ENCODE data around the gene TBC1D14. TPM values are rescaled to one million over a fixed set of nuclear protein-coding genes. Genes with fewer than 3 reads are reported as not detected.

Gene TBC1D14
- total RNA-seq, 1 donor from 2014 or later: 40.2 TPM

DNA sequence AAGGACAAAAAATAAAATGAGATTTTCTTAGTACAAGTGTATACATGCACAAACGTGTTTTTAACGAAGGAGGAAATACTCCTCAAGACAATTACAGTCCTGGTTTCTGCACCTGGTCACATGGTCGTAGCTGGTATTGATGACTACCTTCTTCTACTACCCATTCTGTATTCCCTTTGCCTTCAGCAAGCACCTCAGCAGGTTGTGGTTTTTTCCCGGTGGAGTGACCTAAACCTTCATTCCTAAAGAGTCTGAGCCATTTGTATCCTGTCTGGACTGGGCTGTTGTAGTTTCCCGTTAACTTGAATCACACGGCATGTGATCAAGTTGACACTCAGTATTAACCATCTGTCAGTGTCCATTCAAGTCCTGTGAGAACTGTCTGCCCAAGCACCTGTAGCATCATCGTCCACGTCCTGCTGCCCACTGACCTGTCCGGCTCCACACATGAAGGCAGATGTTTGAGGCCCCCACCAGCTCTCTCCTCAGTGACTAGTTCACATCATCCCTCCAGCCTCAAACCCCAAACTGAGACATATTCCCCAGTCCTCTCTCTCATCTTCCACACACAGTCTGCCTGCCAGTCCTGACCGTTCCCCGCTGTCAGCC lies 31.1 kb upstream of the TBC1D14 start:
- H3K27me3 ChIP-seq (ENCODE audit: control insufficient read depth in 3 of 3, insufficient read depth in 3 of 3, low read length in 3 of 3): no peaks in the 10 kb centered on the region
- H3K36me3 ChIP-seq (ENCODE audit: control insufficient read depth in 3 of 3, insufficient read depth in 3 of 3, low read length in 3 of 3): peaks cover 73 to 82% (median 77%) of the 10 kb centered on the region in 3 donors
- H3K9ac ChIP-seq (ENCODE audit: low read depth in 1 of 3, low read length in 3 of 3): no peak overlapping the region
- no peak overlapping the region for H3K27ac ChIP-seq (ENCODE audit: low read depth, low read length)
- H3K9me3 ChIP-seq (ENCODE audit: control insufficient read depth in 3 of 3, low read length in 3 of 3): no peaks in the 10 kb centered on the region
- peaks cover 28 to 34% (median 34%) of the 10 kb centered on the region in 3 donors for H3K4me1 ChIP-seq (ENCODE audit: control insufficient read depth in 3 of 3, insufficient read depth in 3 of 3, low read length in 3 of 3)
- H3K4me3 ChIP-seq (ENCODE audit: low read length in 3 of 3): no peak overlapping the region

GRCh38 chr4:6880691-6881090 lies 28.9 kb upstream of the TBC1D14 start:
- H3K9me3 ChIP-seq (ENCODE audit: control insufficient read depth in 3 of 3, low read length in 3 of 3): no peaks in the 10 kb centered on the region
- H3K4me1 ChIP-seq (ENCODE audit: control insufficient read depth in 3 of 3, insufficient read depth in 3 of 3, low read length in 3 of 3): peaks cover 11 to 18% (median 17%) of the 10 kb centered on the region in 3 donors
- no peaks in the 10 kb centered on the region for H3K27me3 ChIP-seq (ENCODE audit: control insufficient read depth in 3 of 3, insufficient read depth in 3 of 3, low read length in 3 of 3)
- H3K27ac ChIP-seq (ENCODE audit: low read depth, low read length): no peak overlapping the region
- H3K4me3 ChIP-seq (ENCODE audit: low read length in 3 of 3): no peak overlapping the region
- H3K36me3 ChIP-seq (ENCODE audit: control insufficient read depth in 3 of 3, insufficient read depth in 3 of 3, low read length in 3 of 3): peaks cover 55 to 68% (median 64%) of the 10 kb centered on the region in 3 donors
- no peak overlapping the region for H3K9ac ChIP-seq (ENCODE audit: low read depth in 1 of 3, low read length in 3 of 3)

GRCh38 chr4:6881908-6882307 lies 27.7 kb upstream of the TBC1D14 start:
- Histone ChIP-seq H3K27me3 (ENCODE audit: control insufficient read depth in 3 of 3, insufficient read depth in 3 of 3, low read length in 3 of 3) (no peaks in the 10 kb centered on the region), H3K4me3 (ENCODE audit: low read length in 3 of 3) (no peak overlapping the region), H3K9me3 (ENCODE audit: control insufficient read depth in 3 of 3, low read length in 3 of 3) (no peaks in the 10 kb centered on the region), H3K27ac (ENCODE audit: low read depth, low read length) (no peak overlapping the region), H3K9ac (ENCODE audit: low read depth in 1 of 3, low read length in 3 of 3) (no peak overlapping the region), H3K4me1 (ENCODE audit: control insufficient read depth in 3 of 3, insufficient read depth in 3 of 3, low read length in 3 of 3) (peaks cover 13 to 18% (median 17%) of the 10 kb centered on the region in 3 donors), H3K36me3 (ENCODE audit: control insufficient read depth in 3 of 3, insufficient read depth in 3 of 3, low read length in 3 of 3) (peaks cover 49 to 59% (median 56%) of the 10 kb centered on the region in 3 donors)

- H3K9ac ChIP-seq (ENCODE audit: low read depth in 1 of 3, low read length in 3 of 3): no peak overlapping the region
- H3K36me3 ChIP-seq (ENCODE audit: control insufficient read depth in 3 of 3, insufficient read depth in 3 of 3, low read length in 3 of 3): peaks cover 29 to 38% (median 36%) of the 10 kb centered on the region in 3 donors
- no peaks in the 10 kb centered on the region for H3K27me3 ChIP-seq (ENCODE audit: control insufficient read depth in 3 of 3, insufficient read depth in 3 of 3, low read length in 3 of 3)
- no peaks in the 10 kb centered on the region for H3K9me3 ChIP-seq (ENCODE audit: control insufficient read depth in 3 of 3, low read length in 3 of 3)
- H3K4me1 ChIP-seq (ENCODE audit: control insufficient read depth in 3 of 3, insufficient read depth in 3 of 3, low read length in 3 of 3): peaks cover 13 to 34% (median 26%) of the 10 kb centered on the region in 3 donors
- no peak overlapping the region for H3K27ac ChIP-seq (ENCODE audit: low read depth, low read length)
- H3K4me3 ChIP-seq (ENCODE audit: low read length in 3 of 3): no peak overlapping the region
Observed at GRCh38 chr4:6884341-6884870, 25.2 kb upstream of the TBC1D14 start.

- Histone ChIP-seq H3K9me3 (ENCODE audit: control insufficient read depth in 3 of 3, low read length in 3 of 3) (no peaks in the 10 kb centered on the region), H3K36me3 (ENCODE audit: control insufficient read depth in 3 of 3, insufficient read depth in 3 of 3, low read length in 3 of 3) (peaks cover 18 to 24% (median 24%) of the 10 kb centered on the region in 3 donors), H3K4me3 (ENCODE audit: low read length in 3 of 3) (peak overlapping the region; percentile 34 to 66 (median 64)), H3K27me3 (ENCODE audit: control insufficient read depth in 3 of 3, insufficient read depth in 3 of 3, low read length in 3 of 3) (no peaks in the 10 kb centered on the region), H3K4me1 (ENCODE audit: control insufficient read depth in 3 of 3, insufficient read depth in 3 of 3, low read length in 3 of 3) (peaks cover 13 to 34% (median 26%) of the 10 kb centered on the region in 3 donors), H3K9ac (ENCODE audit: low read depth in 1 of 3, low read length in 3 of 3) (peak overlapping the region; percentile 64 to 87 (median 83)), H3K27ac (ENCODE audit: low read depth, low read length) (peak overlapping the region; percentile 93)
Observed at GRCh38 chr4:6885953-6886557, 23.6 kb upstream of the TBC1D14 start.

DNA sequence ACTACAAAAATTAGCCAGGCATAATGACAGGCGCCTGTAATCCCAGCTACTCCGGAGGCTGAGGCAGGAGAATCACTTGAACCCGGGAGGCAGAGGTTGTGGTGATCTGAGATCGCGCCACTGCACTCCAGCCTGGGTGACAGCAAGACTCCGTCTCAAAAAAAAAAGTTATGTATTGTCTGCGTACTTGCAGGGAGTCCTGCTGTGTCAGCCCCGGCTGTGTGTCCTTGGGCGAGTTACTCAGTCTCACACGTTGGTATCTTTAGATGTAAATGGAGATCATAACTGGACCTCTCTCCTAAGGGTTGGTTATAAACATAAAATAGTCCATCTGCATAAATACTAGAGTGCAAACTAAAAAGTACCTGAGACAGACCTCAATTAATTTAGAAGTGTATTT lies 22.7 kb upstream of the TBC1D14 start:
- Histone ChIP-seq H3K36me3 (ENCODE audit: control insufficient read depth in 3 of 3, insufficient read depth in 3 of 3, low read length in 3 of 3) (peaks cover 9 to 16% (median 15%) of the 10 kb centered on the region in 3 donors), H3K9me3 (ENCODE audit: control insufficient read depth in 3 of 3, low read length in 3 of 3) (no peaks in the 10 kb centered on the region), H3K27me3 (ENCODE audit: control insufficient read depth in 3 of 3, insufficient read depth in 3 of 3, low read length in 3 of 3) (no peaks in the 10 kb centered on the region), H3K27ac (ENCODE audit: low read depth, low read length) (peak overlapping the region; percentile 93), H3K9ac (ENCODE audit: low read depth in 1 of 3, low read length in 3 of 3) (peak overlapping the region in 2 of 3 donors; percentile 64 to 87), H3K4me1 (ENCODE audit: control insufficient read depth in 3 of 3, insufficient read depth in 3 of 3, low read length in 3 of 3) (peaks cover 16 to 40% (median 27%) of the 10 kb centered on the region in 3 donors), H3K4me3 (ENCODE audit: low read length in 3 of 3) (no peak overlapping the region)

DNA sequence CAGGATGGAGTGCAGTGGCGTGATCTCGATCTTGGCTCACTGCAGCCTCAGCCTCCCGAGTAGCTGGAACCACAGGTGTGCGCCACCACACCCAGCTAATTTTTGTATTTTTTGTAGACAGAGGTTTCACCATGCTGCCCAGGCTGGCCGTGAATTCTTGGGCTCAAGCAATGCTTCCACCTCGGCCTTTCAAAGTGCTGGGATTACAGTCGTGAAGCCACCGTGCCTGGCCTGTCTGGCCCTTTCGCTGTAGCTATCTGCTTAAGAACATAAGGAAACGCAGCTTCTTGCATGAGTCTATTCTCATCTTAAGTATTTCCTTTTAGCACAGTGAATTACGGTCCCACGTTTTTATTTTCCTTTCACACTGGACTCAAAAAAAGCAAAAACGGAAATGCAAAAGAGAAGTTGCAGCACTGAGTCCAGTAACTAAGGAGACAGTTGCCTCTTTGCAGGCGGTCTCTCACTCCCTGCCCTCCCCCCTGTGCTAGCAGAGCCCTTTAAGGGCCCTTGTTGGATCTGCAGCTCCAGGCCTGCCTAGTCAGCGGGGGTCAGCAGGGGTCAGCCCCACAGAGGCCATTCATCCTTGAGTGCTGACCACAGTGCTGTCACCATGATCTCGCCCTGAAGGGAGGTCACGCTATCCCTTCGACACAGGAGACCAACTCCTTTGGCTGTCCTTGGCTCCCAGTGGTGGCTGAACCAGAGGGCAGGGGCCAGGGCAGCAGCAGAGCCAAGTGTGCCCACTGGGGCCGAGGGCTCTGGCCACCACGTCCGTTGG lies 21.8 kb upstream of the TBC1D14 start:
- peaks cover 1 to 7% (median 7%) of the 10 kb centered on the region in 3 donors for H3K36me3 ChIP-seq (ENCODE audit: control insufficient read depth in 3 of 3, insufficient read depth in 3 of 3, low read length in 3 of 3)
- no peak overlapping the region for H3K4me3 ChIP-seq (ENCODE audit: low read length in 3 of 3)
- H3K27me3 ChIP-seq (ENCODE audit: control insufficient read depth in 3 of 3, insufficient read depth in 3 of 3, low read length in 3 of 3): no peaks in the 10 kb centered on the region
- peaks cover 25 to 49% (median 36%) of the 10 kb centered on the region in 3 donors for H3K4me1 ChIP-seq (ENCODE audit: control insufficient read depth in 3 of 3, insufficient read depth in 3 of 3, low read length in 3 of 3)
- no peak overlapping the region for H3K27ac ChIP-seq (ENCODE audit: low read depth, low read length)
- H3K9ac ChIP-seq (ENCODE audit: low read depth in 1 of 3, low read length in 3 of 3): no peak overlapping the region
- H3K9me3 ChIP-seq (ENCODE audit: control insufficient read depth in 3 of 3, low read length in 3 of 3): no peaks in the 10 kb centered on the region

DNA sequence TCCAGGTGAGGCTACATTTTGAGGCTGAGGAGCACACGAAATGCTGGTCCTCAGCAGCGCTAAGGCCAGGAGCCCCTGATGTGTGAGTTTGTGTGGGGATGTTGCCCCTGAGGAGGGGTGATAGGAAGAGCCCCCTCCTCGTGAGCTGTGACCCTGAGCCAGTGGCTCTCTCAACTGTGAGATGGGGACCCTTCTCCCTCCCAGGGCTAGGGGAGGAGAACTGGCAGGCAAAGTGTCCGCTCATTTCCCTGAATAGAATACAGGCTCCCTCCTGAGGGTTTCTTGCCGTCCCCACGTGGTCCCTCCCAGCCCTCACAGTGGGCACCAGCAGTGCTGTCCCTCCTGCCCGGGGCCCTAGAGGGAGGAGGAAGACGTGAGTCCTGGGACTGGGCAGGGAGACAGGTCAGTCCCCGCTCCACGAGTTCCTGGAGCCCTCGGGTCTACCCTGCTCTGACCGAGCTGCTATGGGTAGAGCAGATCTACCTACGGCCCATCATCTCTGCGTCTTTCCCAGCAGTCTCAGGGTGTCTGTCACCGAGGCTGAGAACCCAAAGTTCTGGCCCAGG lies 21.0 kb upstream of the TBC1D14 start:
- H3K36me3 ChIP-seq (ENCODE audit: control insufficient read depth in 3 of 3, insufficient read depth in 3 of 3, low read length in 3 of 3): no peaks in the 10 kb centered on the region
- H3K4me1 ChIP-seq (ENCODE audit: control insufficient read depth in 3 of 3, insufficient read depth in 3 of 3, low read length in 3 of 3): peaks cover 29 to 54% (median 37%) of the 10 kb centered on the region in 3 donors
- no peak overlapping the region for H3K4me3 ChIP-seq (ENCODE audit: low read length in 3 of 3)
- no peaks in the 10 kb centered on the region for H3K9me3 ChIP-seq (ENCODE audit: control insufficient read depth in 3 of 3, low read length in 3 of 3)
- no peak overlapping the region for H3K9ac ChIP-seq (ENCODE audit: low read depth in 1 of 3, low read length in 3 of 3)
- no peaks in the 10 kb centered on the region for H3K27me3 ChIP-seq (ENCODE audit: control insufficient read depth in 3 of 3, insufficient read depth in 3 of 3, low read length in 3 of 3)
- H3K27ac ChIP-seq (ENCODE audit: low read depth, low read length): no peak overlapping the region

GRCh38 chr4:6889101-6889735 lies 20.4 kb upstream of the TBC1D14 start:
- Histone ChIP-seq H3K27me3 (ENCODE audit: control insufficient read depth in 3 of 3, insufficient read depth in 3 of 3, low read length in 3 of 3) (no peaks in the 10 kb centered on the region), H3K9me3 (ENCODE audit: control insufficient read depth in 3 of 3, low read length in 3 of 3) (no peaks in the 10 kb centered on the region), H3K27ac (ENCODE audit: low read depth, low read length) (no peak overlapping the region), H3K36me3 (ENCODE audit: control insufficient read depth in 3 of 3, insufficient read depth in 3 of 3, low read length in 3 of 3) (no peaks in the 10 kb centered on the region), H3K4me3 (ENCODE audit: low read length in 3 of 3) (no peak overlapping the region), H3K4me1 (ENCODE audit: control insufficient read depth in 3 of 3, insufficient read depth in 3 of 3, low read length in 3 of 3) (peaks cover 31 to 57% (median 37%) of the 10 kb centered on the region in 3 donors), H3K9ac (ENCODE audit: low read depth in 1 of 3, low read length in 3 of 3) (no peak overlapping the region)
